Choroid plexus epithelial cell (primary cell): ENCODE measurements around the gene CEP95.

Experiments used
- DNase-seq: peaks from one replicate; pipeline ENCODE4 v3.0.0-alpha.2; 2010; ENCODE audit warnings: low read depth
- H3K4me3 ChIP-seq: 2 replicates; pipeline ENCODE4 v1.5.1; 2011; ENCODE audit warnings: low read depth, mild to moderate bottlenecking, control low read depth, low read length, moderate library complexity
- TF ChIP-seq, protein P1 (sequence below): conservative IDR thresholded peaks from 2 replicates; pipeline ENCODE4 v1.5.1; 2011; ENCODE audit warnings: low read depth, mild to moderate bottlenecking, control low read depth, inconsistent platforms, low read length, moderate library complexity

The CEP95 gene

DNA sequence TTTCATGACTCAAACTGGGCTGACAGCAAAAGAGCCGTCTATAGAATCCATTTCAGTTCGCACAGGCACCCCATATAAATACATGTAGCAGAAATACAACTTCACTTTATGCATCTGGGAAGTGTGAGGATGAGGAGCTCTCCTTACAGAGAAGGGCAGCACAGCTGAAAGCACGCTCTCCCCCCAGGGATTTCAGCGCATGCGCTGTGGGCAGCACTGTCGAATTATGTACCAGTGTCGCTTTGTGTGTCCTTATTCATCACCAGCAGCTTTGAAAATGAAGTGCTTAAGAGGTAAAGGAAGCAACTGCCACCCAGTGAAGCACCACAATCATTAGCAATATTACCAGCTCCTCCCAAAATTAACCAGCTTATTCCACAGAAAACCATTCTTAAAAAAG lies 39.9 kb downstream of the CEP95 start:
- H3K4me3 ChIP-seq = no peak overlapping the region
- TF ChIP-seq, protein P1, sequence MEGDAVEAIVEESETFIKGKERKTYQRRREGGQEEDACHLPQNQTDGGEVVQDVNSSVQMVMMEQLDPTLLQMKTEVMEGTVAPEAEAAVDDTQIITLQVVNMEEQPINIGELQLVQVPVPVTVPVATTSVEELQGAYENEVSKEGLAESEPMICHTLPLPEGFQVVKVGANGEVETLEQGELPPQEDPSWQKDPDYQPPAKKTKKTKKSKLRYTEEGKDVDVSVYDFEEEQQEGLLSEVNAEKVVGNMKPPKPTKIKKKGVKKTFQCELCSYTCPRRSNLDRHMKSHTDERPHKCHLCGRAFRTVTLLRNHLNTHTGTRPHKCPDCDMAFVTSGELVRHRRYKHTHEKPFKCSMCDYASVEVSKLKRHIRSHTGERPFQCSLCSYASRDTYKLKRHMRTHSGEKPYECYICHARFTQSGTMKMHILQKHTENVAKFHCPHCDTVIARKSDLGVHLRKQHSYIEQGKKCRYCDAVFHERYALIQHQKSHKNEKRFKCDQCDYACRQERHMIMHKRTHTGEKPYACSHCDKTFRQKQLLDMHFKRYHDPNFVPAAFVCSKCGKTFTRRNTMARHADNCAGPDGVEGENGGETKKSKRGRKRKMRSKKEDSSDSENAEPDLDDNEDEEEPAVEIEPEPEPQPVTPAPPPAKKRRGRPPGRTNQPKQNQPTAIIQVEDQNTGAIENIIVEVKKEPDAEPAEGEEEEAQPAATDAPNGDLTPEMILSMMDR = no peak
- no peak for DNase-seq

DNA sequence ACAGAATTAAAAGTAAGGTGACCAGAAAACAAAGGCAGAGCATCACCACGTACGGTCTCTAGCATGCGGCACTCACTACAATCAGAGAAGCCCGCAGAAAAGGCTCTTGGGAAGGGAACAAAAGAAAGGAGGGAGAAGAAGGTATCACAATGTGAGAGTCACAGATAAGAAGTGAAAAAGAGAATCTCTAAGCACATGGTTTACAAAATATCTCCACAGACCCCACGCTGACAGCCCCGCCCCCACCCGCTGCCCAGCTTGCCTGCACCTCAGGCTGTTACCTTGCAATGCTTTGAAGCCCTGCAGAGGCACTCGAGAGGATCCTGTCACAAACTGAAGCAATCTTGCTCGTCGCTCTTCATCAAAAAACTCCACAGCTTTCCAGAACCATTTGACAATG lies 40.5 kb downstream of the CEP95 start:
- no peak overlapping the region for H3K4me3 ChIP-seq
- TF ChIP-seq, protein P1 = no peak
- no peak for DNase-seq

DNA sequence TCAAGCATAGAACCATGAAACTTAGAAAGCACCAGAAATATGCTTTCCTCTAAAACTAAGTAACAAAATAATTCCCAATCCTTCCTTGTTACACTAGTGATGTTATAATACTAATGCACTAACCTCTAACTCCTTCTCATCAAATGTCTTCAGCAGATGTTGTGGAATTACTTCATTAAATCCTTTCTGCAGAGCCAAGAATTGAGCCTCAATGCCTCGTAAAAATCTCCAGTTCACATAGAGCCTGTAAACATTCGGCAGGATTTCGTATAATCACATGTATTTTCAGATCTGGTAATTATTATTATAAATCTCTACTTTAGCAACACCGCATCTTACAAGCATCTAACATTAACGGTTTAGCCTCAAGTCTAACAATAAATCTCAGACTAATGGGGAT lies 44.7 kb downstream of the CEP95 start:
- H3K4me3 ChIP-seq = no peak overlapping the region
- TF ChIP-seq, protein P1 = no peak
- DNase-seq = no peak

DNA sequence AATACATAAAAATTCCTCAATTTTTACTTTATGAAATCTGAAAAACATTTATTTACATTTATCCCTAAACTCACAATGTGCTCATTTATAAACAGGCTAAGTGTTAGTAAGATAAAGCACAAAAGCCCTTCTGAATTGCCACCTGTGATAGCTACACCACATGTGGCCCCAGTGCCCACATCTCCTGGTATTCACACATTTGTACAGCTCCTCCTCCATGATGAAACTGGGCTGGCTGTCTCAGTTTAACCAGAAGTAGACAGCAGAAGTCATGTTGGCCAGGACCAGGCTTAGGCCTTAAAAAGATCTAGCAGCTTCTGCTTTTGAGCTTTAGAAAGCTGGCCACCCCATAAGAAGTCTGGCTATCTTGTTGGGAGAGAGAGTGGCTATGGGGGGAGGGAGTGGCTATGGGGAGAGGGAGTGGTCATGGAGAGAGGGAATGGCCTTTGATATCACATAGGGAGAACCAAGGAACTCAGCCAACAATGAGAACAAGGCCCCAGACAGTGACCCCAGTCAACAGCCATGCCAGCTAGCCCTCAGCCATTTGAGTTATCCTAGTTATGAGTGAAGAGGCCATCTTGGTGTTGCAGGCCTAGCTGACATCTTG lies 47.4 kb downstream of the CEP95 start:
- no peak for DNase-seq
- TF ChIP-seq, protein P1 = no peak
- H3K4me3 ChIP-seq = no peak overlapping the region

DNA sequence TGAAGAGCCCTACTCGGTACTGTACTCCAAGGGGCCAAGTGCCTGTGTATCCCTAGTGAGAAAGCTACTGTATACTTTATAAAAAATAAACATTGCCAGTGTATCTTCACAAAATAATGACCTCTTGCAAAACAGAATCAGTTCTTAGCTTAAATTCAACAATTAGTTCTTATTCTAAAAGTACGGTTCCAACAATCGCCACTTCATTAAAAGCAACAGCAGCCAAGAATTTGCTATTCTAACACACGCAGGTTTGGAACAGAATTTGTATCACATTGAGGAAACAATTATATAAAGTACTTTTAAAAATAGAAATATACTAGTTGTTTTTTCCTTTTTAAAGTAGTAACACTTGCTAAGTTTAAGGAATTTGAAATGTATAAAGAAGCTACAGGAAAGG lies 48.5 kb downstream of the CEP95 start:
- DNase-seq = no peak
- TF ChIP-seq, protein P1 = no peak
- no peak overlapping the region for H3K4me3 ChIP-seq

DNA sequence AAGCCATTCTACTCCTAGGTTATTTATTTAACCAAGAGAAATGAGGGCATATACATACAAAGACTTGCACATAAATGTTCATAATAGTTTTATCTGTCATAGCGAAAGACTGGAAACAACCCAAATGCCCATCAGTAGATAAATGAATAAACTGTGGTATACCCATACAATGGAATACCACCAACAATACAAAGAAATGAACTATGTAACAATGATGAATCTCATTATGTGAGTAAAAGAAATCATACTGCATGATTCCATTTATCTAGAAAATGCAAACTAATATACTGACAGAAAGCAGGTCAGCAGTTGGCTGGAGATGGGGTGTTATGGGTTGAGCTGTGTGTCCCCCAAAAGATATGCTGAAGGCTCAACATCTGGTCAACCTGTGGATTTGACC lies 57.3 kb downstream of the CEP95 start:
- DNase-seq = no peak
- H3K4me3 ChIP-seq = no peak overlapping the region
- TF ChIP-seq, protein P1 = no peak

DNA sequence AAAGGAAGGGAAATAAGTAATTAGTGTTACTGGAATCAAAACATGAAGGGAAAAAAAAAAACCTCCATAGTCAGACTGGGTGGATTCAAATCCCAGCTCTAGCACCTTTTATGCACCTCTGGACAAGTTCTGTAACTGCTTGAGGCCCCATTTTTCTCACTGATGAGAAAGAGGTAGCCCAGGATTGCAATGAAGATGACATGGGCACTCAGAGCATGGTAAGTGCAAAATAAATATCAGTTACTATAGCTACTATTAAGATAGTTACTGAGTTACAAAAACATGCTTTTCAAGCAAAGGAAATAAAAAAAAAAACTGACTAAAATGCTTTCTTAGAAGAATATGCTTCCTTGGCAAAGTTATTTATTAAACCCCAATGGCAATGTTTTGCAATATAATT lies 58.8 kb downstream of the CEP95 start:
- DNase-seq = no peak
- no peak overlapping the region for H3K4me3 ChIP-seq

More for the DNA sequence above, 58.8 kb downstream of the CEP95 start:
- TF ChIP-seq, protein P1 = no peak
